Measurements from ENCODE around the gene SSR1.
"Not testable (repeated sequence)": the region's sequence is repeated elsewhere in the genome, so short reads cannot be mapped to it uniquely, and the experiment has no call there.

SSR1 gene

DNA sequence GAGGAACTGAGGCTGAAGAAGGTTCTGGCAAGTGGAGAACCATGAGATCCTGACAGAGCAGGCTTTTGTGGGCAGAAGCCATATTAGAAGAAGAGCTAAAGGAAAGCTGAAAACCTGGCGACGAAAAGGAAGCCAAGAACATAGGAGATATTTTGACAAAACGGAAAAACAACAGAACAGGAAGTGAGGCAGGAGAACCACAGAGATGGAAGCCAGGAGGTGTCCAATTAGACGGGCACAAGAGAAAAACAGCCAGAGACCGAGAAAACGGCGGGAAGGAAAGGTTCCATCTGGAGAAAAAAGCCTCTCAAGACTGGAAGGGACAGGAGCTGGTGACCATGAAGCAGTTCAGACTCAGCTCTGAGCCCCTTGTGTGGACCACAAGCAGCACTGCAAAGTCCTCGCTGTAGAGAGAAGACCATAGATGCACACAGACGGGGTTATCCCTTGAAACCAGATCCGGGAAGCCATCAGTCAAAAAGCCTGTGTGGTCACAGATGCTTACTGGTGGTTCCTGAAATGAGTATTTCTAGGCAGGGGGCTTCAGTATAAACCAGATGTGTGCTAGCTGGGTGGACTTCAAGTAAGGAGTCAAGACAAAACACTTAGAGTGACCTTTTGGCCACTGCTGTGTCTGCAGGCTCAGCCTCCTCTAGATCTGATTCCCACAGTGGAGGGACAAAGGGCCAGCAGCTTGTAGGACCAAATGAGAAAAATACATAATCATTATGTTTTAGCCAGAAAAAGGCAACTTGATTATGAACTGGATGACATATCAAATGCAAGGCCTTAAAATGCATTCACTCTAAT lies 30.7 kb downstream of the SSR1 start:
- no peak for DNase-seq

DNA sequence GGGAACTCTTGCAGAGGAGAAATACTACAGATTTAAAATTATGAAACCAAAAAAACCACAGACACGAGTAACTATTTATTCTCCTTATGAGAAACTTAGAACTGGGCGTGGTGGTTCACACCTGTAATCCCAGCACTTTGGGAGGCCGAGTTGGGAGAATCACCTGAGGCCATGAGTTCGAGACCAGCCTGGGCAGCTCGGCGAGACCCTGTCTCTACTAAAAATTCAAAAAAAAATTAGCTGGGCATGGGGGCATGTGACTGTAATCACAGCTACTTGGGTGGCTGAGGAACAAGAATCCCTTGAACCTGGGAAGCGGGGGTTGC lies 36.8 kb downstream of the SSR1 start:
- no peak for DNase-seq

DNA sequence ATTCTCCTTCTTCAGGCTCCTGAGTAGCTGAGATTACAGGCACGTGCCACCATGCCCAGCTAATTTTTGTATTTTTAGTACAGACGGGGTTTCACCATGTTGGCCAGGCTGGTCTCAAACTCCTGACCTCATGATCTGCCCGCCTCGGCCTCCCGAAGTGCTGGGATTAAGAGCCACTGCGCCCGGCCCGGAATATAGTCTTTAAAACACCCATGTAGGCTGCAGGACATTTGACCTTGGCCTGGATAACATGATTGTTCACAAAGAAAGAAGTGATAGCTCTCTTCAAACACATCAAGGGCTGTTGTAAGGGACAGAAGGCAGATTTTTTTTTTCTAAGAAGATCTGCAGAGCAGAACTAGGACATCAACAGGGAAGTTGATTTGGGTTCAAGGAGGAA lies 38.5 kb downstream of the SSR1 start:
- not testable (repeated sequence) for DNase-seq

GRCh38 chr6:7273709-7274108 lies 39.3 kb downstream of the SSR1 start:
- DNase-seq = no peak

GRCh38 chr6:7271205-7271534 lies 41.8 kb downstream of the SSR1 start:
- DNase-seq = no peak

- DNase-seq = no peak
These were observed 42.4 kb downstream of the SSR1 start for GRCh38 chr6:7270320-7271204.

GRCh38 chr6:7269816-7270215 lies 43.2 kb downstream of the SSR1 start:
- DNase-seq = no peak

DNA sequence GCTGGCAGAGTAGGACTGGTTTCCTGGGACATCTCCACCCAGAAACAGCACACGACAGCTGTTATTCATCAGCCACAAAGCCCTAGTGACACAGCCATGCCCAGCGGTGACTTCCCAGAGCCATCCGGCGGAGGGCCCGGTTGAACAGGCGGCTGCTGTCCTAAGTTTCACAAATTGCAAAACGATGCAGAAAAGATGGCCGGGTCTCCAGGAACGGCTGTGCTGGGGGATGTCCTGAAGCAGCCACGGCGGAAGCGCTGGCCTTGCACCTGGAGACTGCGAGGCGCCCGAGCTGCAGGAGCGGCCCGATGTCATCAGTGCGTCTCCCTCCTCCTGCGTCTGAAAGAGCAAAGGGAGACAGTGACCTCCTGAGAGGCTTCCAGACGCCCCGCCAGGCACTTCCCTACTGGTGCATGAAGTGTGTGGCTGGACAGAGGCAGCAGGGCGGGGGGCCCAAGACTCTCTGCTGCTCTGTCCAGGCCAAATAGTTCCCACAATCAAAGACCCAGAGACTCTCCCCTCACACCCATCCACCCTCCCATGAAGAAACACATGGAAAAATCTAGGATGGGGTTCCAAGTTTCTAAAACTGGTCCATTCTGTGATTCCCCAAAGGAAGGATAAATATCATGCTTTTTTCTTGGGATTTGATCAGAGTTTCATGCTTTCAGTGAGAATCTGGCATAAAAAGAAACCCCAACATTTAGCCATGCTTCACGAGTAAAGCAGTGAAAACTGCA lies 44.0 kb downstream of the SSR1 start:
- no peak for DNase-seq

GRCh38 chr6:7268362-7268761 lies 44.6 kb downstream of the SSR1 start:
- no peak for DNase-seq

- DNase-seq = peak in 17 of 51 donors; percentile 8 to 91 (median 28)
These were observed 45.4 kb downstream of the SSR1 start for GRCh38 chr6:7267466-7268091.

GRCh38 chr6:7267071-7267465 lies 45.9 kb downstream of the SSR1 start:
- no peak for DNase-seq

GRCh38 chr6:7265385-7265726 lies 47.6 kb downstream of the SSR1 start:
- not testable (repeated sequence) for DNase-seq

- DNase-seq = no peak
These were observed 48.2 kb downstream of the SSR1 start for GRCh38 chr6:7264686-7265384.

DNA sequence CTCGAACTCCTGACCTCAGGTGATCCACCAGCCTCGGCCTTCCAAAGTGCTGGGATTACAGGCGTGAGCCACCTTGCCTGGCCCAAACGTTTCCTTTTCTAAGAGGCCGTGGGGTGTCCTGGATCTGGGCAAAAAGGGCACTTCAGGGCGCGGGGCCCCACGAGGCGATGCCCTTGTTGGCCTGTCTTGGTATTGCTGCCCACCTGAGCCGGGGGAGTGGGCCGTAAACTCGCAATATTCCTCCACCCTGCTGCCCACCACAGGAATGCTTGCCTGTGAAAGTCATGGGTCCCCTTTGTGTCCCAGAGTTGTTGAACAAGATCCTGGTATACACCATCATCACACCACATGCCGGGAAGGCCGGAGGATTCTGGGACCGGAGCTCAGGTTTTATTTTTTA lies 49.0 kb downstream of the SSR1 start:
- DNase-seq = no peak

DNA sequence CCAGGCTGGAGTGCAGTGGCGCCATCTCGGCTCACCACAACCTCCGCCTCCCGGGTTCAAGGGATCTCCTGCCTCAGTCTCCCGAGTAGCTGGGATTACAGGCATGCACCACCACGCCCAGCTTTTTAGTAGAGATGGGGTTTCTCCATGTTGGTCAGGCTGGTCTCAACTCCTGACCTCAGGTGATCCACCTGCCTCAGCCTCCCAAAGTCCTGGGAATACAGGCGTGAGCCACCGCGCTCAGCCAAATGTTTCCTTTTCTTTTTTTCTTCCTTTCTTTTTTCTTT lies 49.5 kb downstream of the SSR1 start:
- DNase-seq = not testable (repeated sequence)

DNA sequence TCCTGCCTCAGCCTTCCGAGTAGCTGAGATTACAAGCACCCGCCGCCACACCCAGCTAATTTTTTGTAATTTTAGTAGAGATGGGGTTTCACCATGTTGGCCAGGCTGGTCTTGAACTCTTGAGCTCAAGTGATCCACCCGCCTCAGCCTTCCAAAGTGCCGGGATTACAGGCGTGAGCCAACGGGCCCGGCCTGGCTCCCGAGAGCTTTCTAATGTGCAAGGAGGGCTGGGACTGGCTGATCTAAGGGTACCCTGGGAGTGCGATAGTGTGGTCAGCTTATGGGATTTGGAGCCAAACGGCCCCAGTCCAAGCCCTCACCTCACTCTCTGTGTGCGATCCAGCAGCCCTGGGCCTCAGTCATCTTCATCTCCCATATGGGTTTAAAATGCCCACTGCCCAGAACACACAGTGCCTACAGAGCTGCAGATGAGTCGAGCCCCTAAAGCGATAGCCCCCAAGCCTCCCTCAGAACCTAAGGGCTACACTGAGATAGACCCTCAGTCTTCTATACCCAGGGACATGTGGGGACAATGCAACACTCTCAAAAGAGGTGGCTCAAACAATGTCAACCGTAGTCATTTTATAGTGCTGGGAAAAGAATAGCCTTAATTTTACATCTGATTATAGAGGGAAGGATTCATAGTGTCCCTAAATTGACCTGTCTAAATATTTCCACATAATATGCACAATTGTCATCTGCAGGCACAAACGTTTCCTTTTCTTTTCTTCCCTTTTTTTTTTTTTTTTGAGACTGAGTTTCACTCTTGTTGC lies 50.1 kb downstream of the SSR1 start:
- no peak for DNase-seq

GRCh38 chr6:7261852-7262461 lies 51.0 kb downstream of the SSR1 start:
- DNase-seq = no peak

DNA sequence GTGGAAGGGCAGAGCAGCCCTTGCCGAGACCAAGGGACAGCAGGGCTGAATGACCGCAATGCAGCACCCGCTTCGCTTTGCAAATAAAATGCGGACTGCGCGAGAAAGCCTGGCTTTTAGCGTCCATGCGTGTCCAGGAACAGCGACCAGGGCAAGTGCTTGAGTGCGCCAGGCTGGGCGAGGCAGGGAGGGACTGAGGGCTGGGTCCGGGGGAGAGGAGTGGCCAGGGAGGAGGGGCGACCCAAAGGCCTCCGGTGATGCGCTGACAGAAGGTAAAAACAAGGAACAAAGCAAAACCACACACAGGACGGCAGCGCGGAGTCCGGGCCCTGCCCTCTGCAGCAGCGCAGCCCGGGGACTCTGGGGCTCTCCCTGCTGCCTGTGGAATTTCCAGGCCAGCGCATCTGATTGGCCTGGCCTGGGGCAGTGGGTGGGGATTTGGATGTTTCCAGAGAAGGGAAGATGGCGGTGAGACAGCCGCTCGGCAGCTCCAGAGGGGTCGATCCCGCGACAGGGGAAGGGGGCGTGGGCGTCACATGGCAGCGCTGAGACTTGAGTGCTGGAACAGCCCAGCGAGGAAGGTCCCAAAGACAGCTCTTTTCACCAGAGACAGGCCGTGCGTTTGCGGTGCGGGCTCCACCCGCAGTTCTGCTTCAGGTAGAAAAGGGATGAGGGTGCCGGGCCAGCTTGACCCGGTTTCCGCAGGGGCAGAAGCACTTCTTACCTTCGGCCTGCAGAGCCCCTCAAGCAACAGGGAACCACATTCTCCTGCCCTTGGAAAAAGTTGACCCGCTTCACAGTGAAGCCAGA lies 51.8 kb downstream of the SSR1 start:
- DNase-seq = peak in 50 of 51 donors; percentile 26 to 86 (median 70)

GRCh38 chr6:7260291-7261031 lies 52.5 kb downstream of the SSR1 start:
- DNase-seq = no peak

Data from hypothalamus (tissue), 51 donors.